ENCODE data around the gene MRPS5.
A peak's percentile ranks its signal among the peaks of the same experiment; 100 is the strongest.

The MRPS5 gene

DNA sequence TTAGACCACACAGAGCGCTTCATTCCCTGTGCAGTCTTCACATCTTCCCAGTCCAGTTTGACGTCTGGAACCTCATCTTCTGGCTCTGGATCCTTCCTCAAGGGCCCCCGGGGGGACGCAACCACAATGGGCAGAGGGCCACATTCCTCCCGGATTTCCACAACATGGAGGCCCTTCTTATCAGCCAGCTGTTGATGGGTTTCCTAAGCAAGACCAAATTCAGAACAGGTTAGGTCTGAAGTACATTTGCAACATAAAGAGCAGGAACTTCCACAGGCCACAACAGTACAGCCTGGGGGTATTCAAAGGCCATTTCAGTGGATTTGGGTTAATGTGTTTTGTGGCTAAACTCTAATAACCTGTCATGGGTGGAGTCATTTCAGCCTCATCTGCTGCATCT, 34.2 kb downstream of the MRPS5 start:
- no peak for DNase-seq

DNA sequence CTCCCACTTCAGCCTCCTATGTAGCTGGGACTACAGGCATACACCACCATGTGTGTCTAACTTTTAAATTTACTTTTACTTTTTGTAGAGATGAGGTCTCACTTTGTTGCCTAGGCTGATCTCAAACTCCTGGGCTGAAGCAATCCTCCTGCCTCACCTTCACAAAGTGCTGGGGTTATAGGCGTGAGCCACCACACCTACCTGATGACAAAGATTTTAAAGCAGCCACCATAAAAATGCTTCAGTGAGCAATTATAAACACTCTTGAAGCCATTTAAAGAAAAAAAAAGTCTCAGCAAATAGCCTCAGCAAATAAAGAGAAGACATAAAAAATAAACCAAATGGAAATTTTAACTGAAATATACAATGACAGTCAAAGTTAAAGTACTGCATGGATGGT, 35.6 kb downstream of the MRPS5 start:
- no peak for DNase-seq

DNA sequence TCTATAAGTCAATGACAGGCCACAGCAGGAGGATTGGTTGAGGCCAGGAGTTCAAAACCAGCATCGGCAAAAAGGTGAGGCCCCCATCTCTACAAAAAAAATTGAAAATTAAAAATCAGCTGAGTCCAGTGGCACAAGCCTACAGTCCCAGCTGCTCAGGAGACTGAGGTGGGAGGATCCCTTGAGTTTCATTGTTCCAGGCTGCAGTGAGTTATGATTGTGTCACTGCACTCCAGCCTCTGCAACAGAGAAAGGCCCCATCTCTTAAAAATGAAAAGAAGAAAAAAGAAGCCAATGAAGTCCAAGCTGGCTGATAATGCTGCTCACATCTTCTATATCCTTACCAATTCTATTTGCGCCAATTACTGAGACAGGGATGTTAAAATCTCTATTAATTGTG, 39.1 kb downstream of the MRPS5 start:
- no peak for DNase-seq

DNA sequence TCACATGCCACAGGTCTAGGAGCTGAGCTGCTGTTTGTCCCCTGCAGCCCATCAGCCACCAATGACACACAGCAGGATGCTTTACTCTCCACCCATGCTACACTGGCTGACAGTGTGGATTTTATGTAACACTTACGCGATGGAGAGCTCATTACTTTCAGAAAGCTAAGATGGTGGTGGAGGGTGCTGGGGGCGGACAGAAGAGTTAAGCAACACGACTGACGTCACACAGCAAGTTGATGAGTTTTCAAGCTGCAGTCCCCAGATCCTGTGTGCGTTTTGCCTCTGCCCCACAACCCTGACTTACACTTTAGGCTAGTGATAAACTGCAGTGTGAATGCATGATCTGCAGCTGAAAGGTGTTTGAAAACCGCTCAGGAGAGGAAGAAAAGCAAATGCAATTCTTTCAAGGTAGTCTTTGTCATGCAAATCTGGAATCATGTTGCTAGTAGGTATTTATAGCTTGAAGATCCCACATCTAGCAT, 42.4 kb downstream of the MRPS5 start:
- DNase-seq = peak in 1 of 2 experiments; percentile 24

DNA sequence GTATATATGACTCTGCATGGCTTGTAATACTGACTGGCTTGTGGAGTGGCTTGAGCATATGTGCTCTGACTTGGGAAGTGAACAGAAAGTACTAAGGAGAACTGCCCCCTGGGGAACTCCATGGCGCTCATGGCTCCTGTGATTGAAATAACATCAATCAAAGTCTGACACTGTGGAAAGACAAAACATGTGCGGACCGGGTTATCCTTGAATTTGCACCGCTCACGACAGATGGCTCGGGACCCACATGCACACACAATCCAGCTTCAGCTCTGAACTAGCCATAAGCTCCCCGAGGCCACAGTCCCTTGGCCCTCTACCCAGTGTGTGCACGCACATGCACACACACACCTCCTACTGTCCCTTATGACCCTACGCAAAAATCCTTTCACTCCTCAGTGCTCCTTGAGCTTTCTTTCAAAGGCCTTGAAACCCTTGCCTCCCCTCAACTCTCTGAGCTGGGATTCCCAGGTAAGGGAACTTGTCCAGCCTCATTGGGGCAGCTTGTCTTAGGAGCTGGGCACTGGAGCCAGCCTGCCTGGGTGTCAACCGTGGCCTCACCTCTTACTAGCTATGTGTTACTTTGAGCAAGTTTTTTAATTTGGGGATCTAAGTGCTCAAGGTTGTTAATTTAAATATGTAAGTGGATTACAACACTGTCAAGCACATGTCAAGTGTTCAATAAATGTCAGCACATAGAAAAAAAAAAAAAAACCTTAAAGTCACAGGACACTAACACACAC, 43.6 kb downstream of the MRPS5 start:
- DNase-seq = no peak

DNA sequence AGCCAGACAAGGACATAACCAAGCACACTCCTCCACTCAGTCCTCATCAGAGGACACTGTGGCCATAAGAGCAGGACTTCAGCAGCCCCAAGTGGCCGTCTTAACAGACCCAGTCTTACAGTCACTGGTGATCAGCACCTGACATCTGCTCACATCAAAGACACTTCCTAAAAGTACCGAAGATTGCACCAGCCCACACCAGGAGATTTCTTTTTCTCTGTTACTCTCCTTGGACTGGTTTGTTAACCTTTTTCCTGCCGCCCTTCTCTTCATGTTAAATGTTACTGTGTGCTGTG, 44.1 kb downstream of the MRPS5 start:
- no peak for DNase-seq

DNA sequence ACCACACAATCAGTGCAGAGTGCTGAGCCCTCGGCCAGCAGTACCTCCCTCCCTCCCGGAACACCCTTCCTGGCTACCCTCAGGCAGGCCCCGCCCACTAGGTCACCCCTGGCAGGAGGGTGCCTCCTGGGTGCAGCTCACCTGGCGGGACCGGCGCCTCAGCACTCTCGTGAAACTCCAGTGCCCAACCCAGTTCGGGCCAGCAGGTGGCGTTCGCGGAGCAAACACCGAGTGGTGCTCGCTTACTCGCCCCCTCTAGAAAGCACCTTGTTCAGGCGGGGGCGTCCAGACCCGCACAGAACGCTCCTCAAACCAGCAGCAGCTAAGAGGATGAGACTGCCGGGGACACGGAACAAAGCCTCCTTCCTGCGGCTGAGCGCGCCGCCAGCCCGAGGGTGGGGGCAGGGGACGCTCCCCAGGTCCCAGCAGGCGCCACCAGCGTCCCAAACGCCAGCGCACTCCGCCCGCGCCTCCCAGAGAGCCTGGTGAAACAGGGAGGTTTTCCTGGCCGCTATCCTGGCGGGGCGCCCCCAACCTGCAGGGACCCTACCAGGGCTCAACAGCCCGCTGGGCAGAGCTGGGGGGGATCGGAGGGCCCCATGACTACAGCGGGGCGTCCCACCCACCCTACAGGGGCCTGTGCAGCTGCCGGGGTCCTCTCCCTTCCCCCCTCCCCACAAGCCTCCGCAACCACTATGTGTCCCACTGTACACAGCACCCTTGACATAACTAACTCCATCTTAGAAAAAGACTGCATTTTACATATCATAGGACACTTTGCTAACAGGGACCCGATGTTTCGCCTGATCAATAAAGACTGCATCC, 44.7 kb downstream of the MRPS5 start:
- DNase-seq = peak; percentile 86 to 91

DNA sequence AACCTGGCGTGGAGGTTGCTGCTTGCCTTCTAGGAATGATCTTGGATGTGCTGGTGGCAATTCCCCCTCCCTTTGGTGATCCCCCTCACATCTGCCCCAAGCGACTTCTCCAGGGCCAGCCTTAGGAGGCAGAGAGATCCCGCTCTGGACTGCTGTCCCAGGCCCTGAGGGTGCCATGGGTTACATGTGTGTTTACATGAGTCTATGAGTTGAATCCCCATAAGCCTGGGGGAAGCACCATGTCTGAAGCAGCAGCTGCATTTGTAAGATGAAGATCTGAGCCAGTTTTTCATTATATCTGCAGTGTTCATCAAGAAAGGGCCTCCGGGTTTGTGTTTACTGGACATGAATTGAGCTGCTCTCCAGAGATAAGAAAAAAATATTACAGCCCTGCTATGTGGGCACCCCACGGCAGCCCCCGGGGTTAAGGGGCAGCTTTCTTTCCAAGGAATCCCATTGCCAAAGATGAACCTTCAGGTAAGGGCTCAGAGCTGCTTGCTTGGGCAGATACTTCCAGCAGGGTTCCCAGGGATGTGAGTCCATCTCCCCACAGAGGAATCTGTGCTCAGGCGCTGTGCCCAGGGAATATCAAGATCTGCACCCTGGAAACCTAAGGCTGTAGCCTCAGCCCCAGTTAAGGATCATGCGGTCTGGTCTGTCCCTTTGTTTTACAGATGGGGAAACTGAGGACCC, 46.0 kb downstream of the MRPS5 start:
- no peak for DNase-seq

DNA sequence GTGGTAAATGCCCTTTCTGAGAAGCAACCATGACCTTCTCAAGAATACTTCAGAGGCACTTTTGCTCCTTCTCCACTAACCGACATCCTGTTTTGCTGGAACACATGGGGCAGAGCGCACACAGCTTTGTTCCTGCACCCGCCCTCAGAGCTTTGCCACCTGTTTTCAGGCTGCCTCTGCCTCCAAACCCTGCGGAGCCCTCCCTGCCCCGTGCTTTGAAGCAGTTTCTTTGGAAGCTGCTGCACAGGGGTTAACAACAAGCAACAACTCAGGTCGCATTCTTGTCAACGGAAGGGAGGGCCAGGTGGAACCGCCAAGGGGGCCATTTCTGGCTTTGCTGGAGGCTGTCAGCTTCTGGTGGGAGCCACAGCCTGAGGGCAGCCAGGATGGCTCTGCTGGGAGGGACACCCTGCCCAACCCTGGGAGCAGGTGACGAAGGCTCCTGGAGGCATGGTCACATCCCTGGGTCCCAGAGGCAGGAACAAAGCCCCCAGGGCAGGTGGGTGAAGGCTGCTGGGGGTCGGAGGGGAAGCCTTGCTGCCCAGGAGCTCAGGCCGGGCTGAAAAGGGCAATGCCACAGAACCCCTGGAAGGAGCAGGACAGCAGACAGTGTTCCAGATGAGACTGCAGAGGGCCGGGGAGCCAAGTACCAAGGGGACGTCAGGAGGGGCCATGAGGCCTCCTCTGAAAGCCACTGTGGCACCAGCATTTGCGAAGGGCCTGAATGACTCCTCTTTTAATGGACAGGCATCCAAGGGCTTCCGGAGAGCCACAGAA, 46.8 kb downstream of the MRPS5 start:
- DNase-seq = peak; percentile 37 to 72

DNA sequence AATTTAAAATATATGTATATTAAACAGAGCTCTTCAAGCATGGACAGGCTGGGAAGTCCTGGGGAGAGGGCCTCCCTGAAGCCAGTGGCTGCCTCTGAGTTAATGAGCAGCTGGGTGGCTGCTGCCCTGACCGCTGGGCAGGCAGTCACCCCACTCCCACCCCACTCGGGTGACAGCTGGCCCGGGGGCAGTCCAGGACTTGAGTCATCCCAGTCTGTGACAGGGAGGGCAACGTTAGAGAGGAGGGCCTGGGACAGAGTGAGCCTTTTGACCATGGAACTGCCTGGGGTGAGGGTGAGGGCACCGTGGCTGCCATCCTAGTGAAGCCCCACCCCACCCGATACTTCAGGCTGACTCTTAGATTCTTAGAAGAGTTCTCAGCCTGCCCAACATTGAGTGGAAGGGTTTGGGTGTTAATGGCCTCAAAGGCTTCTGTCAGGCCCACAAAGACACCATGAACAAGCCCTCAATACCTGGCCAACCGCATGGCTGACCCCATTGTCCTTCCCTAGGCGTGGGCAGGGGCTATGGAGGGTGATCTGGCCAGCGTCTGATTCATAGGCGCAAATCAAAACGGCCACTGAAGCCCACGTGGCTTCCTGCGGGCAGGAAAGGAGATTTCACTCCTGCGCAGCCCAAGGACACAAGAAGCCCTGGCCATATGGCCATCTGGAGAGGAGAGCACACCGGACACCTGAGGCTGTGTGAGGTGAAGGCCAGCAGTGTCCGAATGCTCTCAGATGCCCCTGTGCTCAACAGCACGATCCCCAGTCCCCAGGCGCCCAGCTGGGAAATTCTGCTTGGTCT, 47.5 kb downstream of the MRPS5 start:
- DNase-seq = no peak

DNA sequence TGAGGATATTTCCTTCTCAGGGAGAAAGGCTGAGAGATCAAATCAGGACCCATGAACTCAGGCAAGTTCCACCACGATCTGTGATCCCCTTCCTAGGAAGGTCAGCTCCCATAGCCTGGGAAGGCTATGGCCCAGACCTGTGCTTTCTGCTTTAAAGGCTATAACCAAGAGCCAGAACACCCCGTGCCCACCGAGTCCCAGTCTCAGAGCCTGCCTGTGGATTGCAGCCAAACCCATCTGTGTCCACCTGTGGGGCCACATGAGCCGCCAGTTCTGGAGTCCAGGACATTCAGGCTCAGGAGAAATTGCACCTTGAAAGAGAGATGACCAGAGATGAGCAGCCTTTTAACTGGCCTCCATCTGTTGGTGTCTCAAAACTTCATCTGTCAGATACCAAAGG, 49.2 kb downstream of the MRPS5 start:
- DNase-seq = no peak

DNA sequence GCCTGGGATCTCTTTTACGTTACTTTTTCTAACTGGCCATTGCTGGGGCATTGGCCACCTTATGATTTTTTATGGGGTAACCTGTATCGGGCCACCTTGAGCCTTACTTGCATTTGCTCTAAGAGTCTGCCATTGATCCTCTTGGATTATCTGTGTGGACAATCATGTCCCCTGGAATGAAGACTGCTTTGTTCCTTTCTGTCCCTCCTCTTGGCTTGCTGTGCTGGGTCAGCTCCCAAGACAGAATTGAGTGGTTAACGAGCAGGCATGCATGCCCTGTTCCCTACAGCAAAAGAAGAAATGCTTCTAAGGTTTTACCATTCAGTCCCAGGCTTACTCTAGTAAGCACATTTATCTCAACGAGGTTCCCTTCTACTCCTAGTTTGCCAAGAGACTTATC, 49.8 kb downstream of the MRPS5 start:
- DNase-seq = no peak

DNA sequence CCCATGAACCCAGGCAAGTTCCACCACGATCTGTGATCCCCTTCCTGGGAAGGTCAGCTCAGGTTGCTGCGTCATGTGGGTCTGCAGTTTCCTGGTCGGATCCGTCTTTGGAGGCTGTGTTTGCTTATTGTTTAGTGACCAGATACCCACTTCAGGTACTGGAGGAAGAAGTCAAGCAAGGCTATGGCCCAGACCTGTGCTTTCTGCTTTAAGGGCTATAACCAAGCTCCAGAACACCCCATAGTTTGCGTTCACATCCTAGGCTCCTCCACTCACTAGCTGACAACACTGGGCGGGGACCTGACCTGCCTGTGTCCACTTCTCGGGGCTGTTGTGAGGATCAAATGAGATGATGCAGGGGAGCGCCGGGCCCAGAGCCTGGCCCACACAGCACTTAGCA, 52.1 kb downstream of the MRPS5 start:
- DNase-seq = no peak

DNA sequence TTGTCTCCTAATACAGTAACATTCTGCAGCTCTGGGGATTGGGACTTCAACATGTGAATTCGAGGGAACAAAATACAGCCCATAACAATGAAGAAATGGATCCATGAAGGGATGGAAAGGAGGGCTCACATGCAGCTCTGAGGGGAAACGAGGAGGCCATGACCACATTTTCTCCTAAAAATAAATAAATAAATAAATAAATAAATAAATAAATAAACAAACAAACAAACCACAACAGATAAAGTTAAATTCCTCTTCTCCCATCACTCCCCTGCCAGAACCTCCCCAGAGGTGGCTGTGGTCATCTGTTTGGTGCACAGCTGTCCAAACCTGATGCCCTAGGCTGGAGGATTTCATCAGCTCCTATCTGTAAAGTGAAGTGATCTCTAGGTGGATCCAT, 53.4 kb downstream of the MRPS5 start:
- no peak for DNase-seq

DNA sequence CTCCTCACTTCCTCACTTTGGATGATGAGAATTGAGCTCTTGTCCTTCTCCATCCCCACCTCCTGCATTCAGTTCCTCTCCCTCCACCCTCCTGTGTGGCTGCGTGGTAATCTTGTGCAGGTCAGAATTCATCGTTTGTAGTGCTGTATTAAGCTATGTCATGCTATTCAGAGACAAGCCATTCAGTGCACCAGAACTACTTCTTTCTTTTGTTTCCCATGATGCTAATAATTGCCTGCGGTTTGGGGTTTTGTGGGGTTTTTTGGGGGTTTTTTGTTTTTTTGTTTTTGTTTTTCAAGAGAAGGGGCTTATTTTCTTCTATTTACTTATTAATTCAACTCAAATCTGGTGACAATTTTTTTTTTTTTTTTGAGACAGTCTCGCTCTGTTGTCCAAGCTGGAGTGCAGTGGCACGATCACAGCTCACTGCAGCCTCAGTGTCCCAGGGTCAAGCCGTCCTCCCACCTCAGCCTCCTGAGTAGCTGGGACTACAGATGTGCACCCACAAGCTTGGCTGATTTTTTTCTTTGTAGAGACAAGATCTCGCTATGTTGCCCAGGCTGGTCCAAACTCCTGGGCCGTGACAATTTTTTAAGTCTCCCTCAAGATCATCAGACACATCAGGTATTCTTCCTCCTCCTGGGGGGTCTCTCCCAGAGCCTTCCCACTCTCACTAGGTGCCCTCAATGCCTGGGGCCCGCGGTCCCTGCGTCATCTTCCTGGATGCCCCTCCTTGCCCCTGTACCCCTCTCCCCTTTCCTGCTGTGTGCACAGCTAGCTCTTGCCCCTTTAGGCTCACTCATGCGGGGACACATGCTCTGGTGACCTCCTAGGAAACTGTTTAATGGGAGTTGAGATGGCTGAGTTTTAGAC, 58.3 kb downstream of the MRPS5 start:
- no peak for DNase-seq

DNA sequence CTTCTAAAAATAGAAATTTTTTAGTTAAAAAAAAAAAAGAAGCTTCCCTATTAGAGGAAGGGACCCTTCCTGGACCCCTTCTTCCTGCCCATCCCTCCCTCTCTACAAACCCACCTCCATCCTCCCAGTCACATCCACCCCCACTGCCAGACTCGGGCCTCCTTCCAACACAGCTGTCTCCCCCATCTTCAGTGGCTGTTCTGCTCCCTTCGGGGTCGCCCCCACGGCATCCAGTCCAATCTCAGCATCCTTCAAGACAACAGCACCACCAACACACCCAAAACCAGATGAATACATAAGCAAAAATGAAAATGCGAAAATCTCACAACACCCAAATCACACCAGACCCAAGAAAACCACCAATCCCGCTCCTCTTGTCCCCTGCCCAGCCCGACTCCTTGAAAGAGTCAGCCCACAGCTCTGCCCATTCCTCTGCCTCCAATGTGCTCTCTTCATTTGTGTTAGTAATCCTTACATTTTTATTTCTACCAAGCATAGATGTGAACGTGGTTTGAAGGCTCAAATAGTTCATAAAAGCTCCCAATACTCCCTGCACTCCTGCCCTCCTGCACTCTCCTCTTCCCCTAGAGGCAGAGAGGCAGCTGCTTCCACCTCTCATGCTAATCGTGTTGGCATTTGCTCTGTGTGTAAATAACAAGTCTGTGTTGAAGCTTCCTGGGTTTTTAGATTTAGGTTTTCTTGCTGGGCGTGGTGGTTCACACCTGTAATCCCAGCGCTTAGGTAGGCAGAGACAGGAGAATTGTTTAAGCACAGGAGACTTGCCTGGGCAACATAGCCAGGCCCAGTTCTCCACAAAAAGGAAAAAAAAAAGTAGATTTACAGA, 59.1 kb downstream of the MRPS5 start:
- no peak for DNase-seq

DNA sequence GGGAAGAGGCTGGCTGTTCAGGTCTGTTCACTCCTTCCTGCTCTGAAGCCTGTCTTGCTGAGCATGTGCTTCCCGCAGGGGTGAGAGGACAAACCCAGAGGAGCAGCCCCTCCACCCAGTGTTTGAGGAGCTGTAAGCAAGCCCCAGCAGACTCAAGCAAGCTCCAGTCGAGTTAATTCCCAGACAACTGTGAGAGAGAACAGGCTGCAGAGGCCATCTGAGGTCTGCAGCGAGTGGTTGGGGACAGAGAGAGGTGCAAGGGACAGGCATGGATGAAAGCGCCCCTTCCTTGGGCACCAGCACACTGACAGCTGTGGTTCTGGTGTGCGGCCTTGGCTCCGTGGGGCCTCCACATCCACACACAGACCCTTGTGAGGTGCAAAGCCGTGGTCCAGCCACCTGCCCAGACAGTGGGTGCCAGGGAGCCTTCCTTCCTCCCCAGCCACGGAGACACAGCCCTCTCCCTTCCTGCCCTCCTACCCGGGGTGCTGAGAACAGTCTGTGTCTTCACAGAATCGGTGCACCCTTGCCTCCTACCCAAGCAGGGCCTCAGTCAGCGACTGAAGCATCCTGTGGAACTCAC, 59.9 kb downstream of the MRPS5 start:
- DNase-seq = no peak

DNA sequence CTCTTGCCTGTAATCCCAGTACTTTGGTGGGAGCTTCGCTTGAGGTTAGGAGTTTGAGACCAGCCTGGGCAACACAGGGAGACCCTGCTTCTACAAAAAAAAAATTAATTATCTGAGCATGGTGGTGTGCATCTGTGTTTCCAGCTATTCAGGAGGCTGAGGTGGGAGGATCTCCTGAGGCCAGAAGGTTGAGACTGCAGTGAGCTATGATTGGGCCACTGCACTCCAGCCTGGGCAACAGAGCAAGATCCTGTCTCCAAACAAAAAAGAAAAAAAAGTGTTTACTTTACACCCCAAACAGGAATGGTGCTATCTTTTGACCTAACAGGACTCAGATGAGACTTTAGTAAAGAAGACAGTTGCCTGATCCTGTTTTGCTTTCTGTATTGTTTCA, 60.5 kb downstream of the MRPS5 start:
- DNase-seq = no peak

DNA sequence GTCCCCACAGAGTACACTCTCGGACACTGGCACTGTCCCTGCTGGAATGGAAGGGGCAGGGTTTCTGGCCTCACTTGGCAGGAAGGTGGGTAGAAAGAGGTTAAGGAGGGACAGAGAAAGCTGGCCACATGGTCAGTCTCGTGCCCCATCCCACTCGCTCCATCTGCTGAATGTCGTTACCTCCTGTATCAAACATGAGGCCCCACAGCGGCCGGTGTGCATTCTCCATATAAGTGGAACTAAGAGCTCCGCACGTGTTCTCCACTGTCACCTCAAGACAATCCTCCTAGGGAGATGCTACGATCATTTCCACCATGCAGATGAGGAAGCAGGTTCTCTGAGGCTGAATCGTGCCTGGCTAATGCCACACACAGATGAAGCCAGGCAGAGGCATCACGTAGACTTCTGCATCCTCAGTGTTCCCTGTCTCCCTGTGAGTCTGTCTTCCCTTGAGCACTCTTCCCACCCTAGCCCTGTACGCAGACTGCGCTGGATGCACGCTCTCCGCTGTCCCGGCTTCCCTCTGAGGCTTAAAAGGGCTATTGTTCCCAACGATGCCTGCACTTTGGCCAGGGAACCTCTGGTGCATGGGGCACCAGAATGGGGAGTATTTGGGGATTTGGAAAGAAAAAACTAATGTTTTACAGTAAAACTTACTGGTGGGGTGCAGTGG, 61.0 kb downstream of the MRPS5 start:
- no peak for DNase-seq

Measured in stimulated activated CD4-positive, alpha-beta T cell treated with anti-CD3 and anti-CD28 coated beads, Interleukin-4, amount 100 ng/mL, for 4 hours (primary cell).